Glutamatergic neuron (in vitro differentiated cells): ENCODE data around the gene MDN1. TPM values are rescaled to one million over a fixed set of nuclear protein-coding genes. Genes with fewer than 3 reads are reported as not detected.

Experiments used
- DNase-seq: peaks from one replicate; pipeline ENCODE4 v3.0.0; 2022
- H3K27ac Mint-ChIP-seq: one replicate; pipeline ENCODE4 v1.8.0; 2020; ENCODE audit warnings: mild to moderate bottlenecking, mixed read lengths, inconsistent platforms; ENCODE audit not compliant: unreplicated experiment
- H3K27me3 Mint-ChIP-seq: one replicate; pipeline ENCODE4 v1.8.0; 2020; ENCODE audit warnings: mild to moderate bottlenecking, moderate library complexity, mixed read lengths, inconsistent platforms; ENCODE audit not compliant: unreplicated experiment
- H3K36me3 Mint-ChIP-seq: one replicate; pipeline ENCODE4 v1.8.0; 2020; ENCODE audit warnings: mild to moderate bottlenecking, mixed read lengths, inconsistent platforms; ENCODE audit not compliant: unreplicated experiment
- H3K4me1 Mint-ChIP-seq: one replicate; pipeline ENCODE4 v1.8.0; 2020; ENCODE audit warnings: mild to moderate bottlenecking, low read depth, mixed read lengths, inconsistent platforms; ENCODE audit not compliant: unreplicated experiment
- H3K4me3 Mint-ChIP-seq: one replicate; pipeline ENCODE4 v1.8.0; 2020; ENCODE audit warnings: mild to moderate bottlenecking, mixed read lengths, inconsistent platforms; ENCODE audit not compliant: unreplicated experiment
- H3K9me3 Mint-ChIP-seq: one replicate; pipeline ENCODE4 v1.8.0; 2020; ENCODE audit warnings: mild to moderate bottlenecking, moderate library complexity, mixed read lengths, inconsistent platforms; ENCODE audit not compliant: unreplicated experiment
- CTCF ChIP-seq: fragments of 200-600 bp; sonication (generic); IDR thresholded peaks from one replicate; pipeline ENCODE4 v1.5.0; 2021; ENCODE audit not compliant: partially characterized antibody, unreplicated experiment
- total RNA-seq: library from RNA; stranded (reverse); fragmentation: NEBNext Ultra II Directional; extraction: Animal tissue kit (Norgen Biotek cat#: 25700); gene quantifications from one replicate; pipeline ENCODE4 v1.2.1, GENCODE V29; 2021; ENCODE audit not compliant: unreplicated experiment

Gene MDN1
- total RNA-seq, 1 donor from 2014 or later = 39.2 TPM

DNA sequence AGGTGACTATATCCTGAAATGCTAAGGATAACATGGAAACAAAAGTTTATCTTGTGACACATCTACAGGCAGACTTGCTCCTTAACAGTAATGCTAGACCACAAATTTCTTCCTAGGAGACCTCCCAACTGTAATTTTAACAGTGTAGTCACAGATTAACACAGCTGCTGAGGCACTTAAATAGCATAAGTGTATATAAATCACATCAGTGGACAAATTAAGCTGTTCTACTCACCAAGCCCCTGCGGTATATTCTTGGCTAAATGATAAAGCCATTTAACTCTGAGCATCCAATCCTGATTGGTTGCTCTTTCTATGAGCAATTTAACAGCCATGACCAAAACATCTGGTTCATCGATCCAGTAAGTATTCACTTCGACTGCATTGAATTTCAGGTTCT, 107.8 kb downstream of the MDN1 start:
- H3K4me3 Mint-ChIP-seq = no peak overlapping the region
- DNase-seq = no peak
- no peaks in the 10 kb centered on the region for H3K4me1 Mint-ChIP-seq
- TF ChIP-seq CTCF = no peak
- H3K27me3 Mint-ChIP-seq = no peaks in the 10 kb centered on the region
- no peak overlapping the region for H3K27ac Mint-ChIP-seq
- H3K36me3 Mint-ChIP-seq = no peaks in the 10 kb centered on the region
- H3K9me3 Mint-ChIP-seq = no peaks in the 10 kb centered on the region

DNA sequence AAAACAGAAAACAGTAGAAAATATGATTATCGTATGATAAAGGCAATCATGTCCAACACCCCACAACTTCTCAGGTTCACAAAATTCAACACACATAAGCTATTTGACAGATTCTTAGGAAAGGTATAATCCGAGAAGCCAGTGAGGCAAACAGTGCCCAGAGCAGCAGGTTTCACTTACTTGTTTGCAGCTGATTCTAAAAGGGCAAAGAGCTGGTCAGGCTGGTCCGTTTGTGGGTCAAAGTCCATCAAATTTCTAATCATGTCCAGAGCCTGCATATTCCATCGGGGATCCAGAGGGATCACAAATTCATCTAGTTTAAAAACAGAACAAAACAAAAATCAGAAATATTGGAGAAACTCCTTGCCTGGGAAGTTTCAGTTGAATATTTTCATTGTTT, 111.3 kb downstream of the MDN1 start:
- Mint-ChIP-seq H3K27me3 (no peaks in the 10 kb centered on the region), H3K36me3 (no peaks in the 10 kb centered on the region), H3K4me1 (no peaks in the 10 kb centered on the region), H3K4me3 (no peak overlapping the region), H3K27ac (no peak overlapping the region), H3K9me3 (no peaks in the 10 kb centered on the region)
- DNase-seq = no peak
- TF ChIP-seq CTCF = no peak

DNA sequence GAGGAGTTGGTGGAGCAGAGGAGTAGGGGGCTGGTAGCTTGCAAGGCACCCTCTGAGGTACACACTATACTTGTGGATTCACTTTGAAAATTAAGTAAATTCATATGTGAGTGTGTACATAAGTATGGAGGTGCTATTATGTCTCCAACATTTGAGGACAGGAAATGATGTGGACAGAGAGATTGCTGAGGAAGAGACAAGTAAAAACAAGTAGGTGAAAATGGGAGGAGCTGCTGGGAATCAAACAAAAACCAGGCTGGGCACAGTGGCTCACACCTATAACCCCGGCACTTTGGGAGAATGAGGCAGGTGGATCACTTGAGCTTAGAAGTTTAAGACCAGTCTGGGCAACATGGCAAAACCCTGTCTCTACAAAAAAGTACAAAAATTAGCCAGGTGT, 111.8 kb downstream of the MDN1 start:
- Mint-ChIP-seq H3K27ac (no peak overlapping the region), H3K27me3 (no peaks in the 10 kb centered on the region), H3K4me1 (no peaks in the 10 kb centered on the region), H3K4me3 (no peak overlapping the region), H3K9me3 (no peaks in the 10 kb centered on the region), H3K36me3 (no peaks in the 10 kb centered on the region)
- no peak for TF ChIP-seq CTCF
- no peak for DNase-seq

DNA sequence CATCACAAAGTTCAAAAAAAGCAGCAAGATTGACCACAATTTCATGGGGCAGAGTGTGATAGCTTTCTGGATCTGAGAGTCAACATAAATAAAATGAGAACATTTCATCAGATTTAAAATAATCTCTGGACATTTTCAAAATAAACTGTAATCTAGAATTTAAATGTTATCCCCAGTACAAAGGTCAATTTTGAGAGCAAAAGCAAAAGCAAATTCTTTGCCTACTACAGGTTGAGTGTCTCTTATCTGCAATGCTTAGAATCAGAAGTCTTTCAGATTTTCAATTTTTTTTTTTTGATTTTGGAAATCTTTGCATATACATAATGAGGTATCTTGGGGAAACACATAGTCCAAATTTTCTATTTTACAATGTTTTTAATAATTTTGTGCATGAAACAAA, 113.5 kb downstream of the MDN1 start:
- H3K27me3 Mint-ChIP-seq = no peaks in the 10 kb centered on the region
- no peaks in the 10 kb centered on the region for H3K4me1 Mint-ChIP-seq
- H3K9me3 Mint-ChIP-seq = peaks cover 1% of the 10 kb centered on the region
- no peak for DNase-seq
- no peak for TF ChIP-seq CTCF
- no peaks in the 10 kb centered on the region for H3K36me3 Mint-ChIP-seq
- no peak overlapping the region for H3K4me3 Mint-ChIP-seq
- no peak overlapping the region for H3K27ac Mint-ChIP-seq

GRCh38 chr6:89703292-89703691, 116.3 kb downstream of the MDN1 start:
- Mint-ChIP-seq H3K36me3 (no peaks in the 10 kb centered on the region), H3K9me3 (peaks cover 1% of the 10 kb centered on the region), H3K27me3 (no peaks in the 10 kb centered on the region), H3K4me3 (no peak overlapping the region), H3K27ac (no peak overlapping the region), H3K4me1 (no peaks in the 10 kb centered on the region)
- TF ChIP-seq CTCF = no peak
- no peak for DNase-seq
